A549 (cell line): ENCODE data around the gene ZDHHC1. TPM values are rescaled to one million over a fixed set of nuclear protein-coding genes. Genes with fewer than 3 reads are reported as not detected.

ENCODE experiments used
- ATAC-seq, 2 experiments: fragments of 200-7000 bp in 1 of 2; fragments of >200 bp in 1 of 2; cut with Nextera tagmentation in 1 of 2; cut with Tn5 transposase in 1 of 2; 3 replicates each; pipeline versions ENCODE4 v1.8.0 to v1.9.1; 2018 to 2020; ENCODE audit warnings: mild to moderate bottlenecking in 1 of 2, moderate library complexity in 1 of 2
- CTCF ChIA-PET: fragments of 300-600 bp; sonication (Branson Sonifier 250); formaldehyde crosslinking; extraction: SDS; loops from one replicate; lab custom pipeline; 2021; ENCODE audit warnings: antibody characterized with exemption, inconsistent platforms; lab: Yijun Ruan, JAX
- POLR2A ChIA-PET: fragments of 350-600 bp; formaldehyde crosslinking; extraction: SDS; loops from one replicate; lab custom pipeline; 2021; ENCODE audit warnings: antibody characterized with exemption, inconsistent platforms; lab: Yijun Ruan, JAX
- DNase-seq, 2 experiments: peaks; one replicate each; pipeline versions ENCODE4 v3.0.0 to v3.0.0-alpha.2; 2011 to 2016; ENCODE audit warnings: low read depth in 1 of 2, low spot score in 1 of 2
- FAIRE-seq: peaks from 2 replicates; lab custom pipeline; 2011; peaks lifted over from hg19 to GRCh38; lab: Jason Lieb, UNC
- H3K27ac ChIP-seq, 2 experiments: fragments of >200 bp; sonication (Bioruptor Twin); formaldehyde crosslinking; 3 replicates each; pipeline ENCODE4 v1.5.1; 2016 to 2017
- H3K4me1 ChIP-seq: fragments of >200 bp; sonication (Bioruptor Twin); formaldehyde crosslinking; 3 replicates; pipeline ENCODE4 v1.6.1; 2016
- H3K4me2 ChIP-seq: fragments of >200 bp; sonication (Bioruptor Twin); formaldehyde crosslinking; 3 replicates; pipeline ENCODE4 v1.6.1; 2016
- H3K4me3 ChIP-seq: fragments of >200 bp; sonication (Bioruptor Twin); formaldehyde crosslinking; 3 replicates; pipeline ENCODE4 v1.5.1; 2016
- H3K9me3 ChIP-seq: fragments of >200 bp; sonication (Bioruptor Twin); formaldehyde crosslinking; 3 replicates; pipeline ENCODE4 v1.6.1; 2016
- CHD2 ChIP-seq: fragments of 150-350 bp; IDR thresholded peaks from 2 replicates; pipeline ENCODE4 v1.6.1; 2014; ENCODE audit warnings: low read length; ENCODE audit not compliant: partially characterized antibody
- CHD4 ChIP-seq: fragments of 200-600 bp; sonication (generic); IDR thresholded peaks from 2 replicates; pipeline ENCODE4 v1.6.1; 2016; ENCODE audit warnings: antibody characterized with exemption, mild to moderate bottlenecking, borderline replicate concordance
- E2F6 ChIP-seq: IDR thresholded peaks from 2 replicates; pipeline ENCODE4 v1.6.1; 2012; ENCODE audit warnings: low read depth, borderline replicate concordance
- EHF ChIP-seq: fragments of 250-450 bp; sonication (Bioruptor Pico); IDR thresholded peaks from 2 replicates; pipeline ENCODE4 v1.5.0; 2020; ENCODE audit warnings: mild to moderate bottlenecking
- EHMT2 ChIP-seq: fragments of 200-600 bp; sonication (generic); IDR thresholded peaks from 2 replicates; pipeline ENCODE4 v1.6.1; 2016; ENCODE audit warnings: antibody characterized with exemption, low read depth, mild to moderate bottlenecking, moderate library complexity
- EP300 ChIP-seq, 2 experiments: fragments of >200 bp; sonication (Bioruptor Twin); formaldehyde crosslinking; IDR thresholded peaks; 2 replicates in 1 of 2; 3 replicates in 1 of 2; pipeline ENCODE4 v1.6.1; 2016 to 2017
- ESRRA ChIP-seq: fragments of 150-350 bp; IDR thresholded peaks from 2 replicates; pipeline ENCODE4 v1.6.1; 2014; ENCODE audit warnings: mild to moderate bottlenecking, low read length, borderline replicate concordance
- FOSB ChIP-seq: fragments of 250-450 bp; sonication (Bioruptor Pico); IDR thresholded peaks from 2 replicates; pipeline ENCODE4 v1.5.0; 2020; ENCODE audit warnings: mild to moderate bottlenecking, moderate library complexity
- FOXS1 ChIP-seq: fragments of 250-450 bp; sonication (Bioruptor Pico); IDR thresholded peaks from 2 replicates; pipeline ENCODE4 v1.5.0; 2020; ENCODE audit warnings: mild to moderate bottlenecking, moderate library complexity
- HMGXB4 ChIP-seq: fragments of 250-450 bp; sonication (Bioruptor Pico); IDR thresholded peaks from 2 replicates; pipeline ENCODE4 v1.5.0; 2021; ENCODE audit warnings: mild to moderate bottlenecking, moderate library complexity, borderline replicate concordance
- HOXA7 ChIP-seq: fragments of 250-450 bp; sonication (Bioruptor Pico); IDR thresholded peaks from 2 replicates; pipeline ENCODE4 v1.5.0; 2020; ENCODE audit warnings: mild to moderate bottlenecking, moderate library complexity
- HOXB13 ChIP-seq: fragments of 250-450 bp; sonication (Bioruptor Pico); IDR thresholded peaks from 2 replicates; pipeline ENCODE4 v1.5.0; 2020; ENCODE audit warnings: low read depth, mild to moderate bottlenecking, moderate library complexity
- HOXB5 ChIP-seq: fragments of 250-450 bp; sonication (Bioruptor Pico); IDR thresholded peaks from 2 replicates; pipeline ENCODE4 v1.5.0; 2020; ENCODE audit warnings: mild to moderate bottlenecking, moderate library complexity
- JUNB ChIP-seq: fragments of >200 bp; sonication (Bioruptor Twin); formaldehyde crosslinking; IDR thresholded peaks from 2 replicates; pipeline ENCODE4 v1.6.1; 2016
- KDM1A ChIP-seq: fragments of 200-600 bp; sonication (generic); IDR thresholded peaks from 2 replicates; pipeline ENCODE4 v1.6.1; 2016; ENCODE audit warnings: low read depth, mild to moderate bottlenecking
- MAFK ChIP-seq: fragments of 450-650 bp; IDR thresholded peaks from 2 replicates; pipeline ENCODE4 v1.6.1; 2014; ENCODE audit not compliant: partially characterized antibody
- MAZ ChIP-seq: fragments of 150-350 bp; IDR thresholded peaks from 2 replicates; pipeline ENCODE4 v1.6.1; 2014; ENCODE audit warnings: antibody characterized with exemption, low read depth, low read length, borderline replicate concordance
- MYC ChIP-seq: IDR thresholded peaks from 2 replicates; pipeline ENCODE4 v1.6.1; 2012; ENCODE audit warnings: mild to moderate bottlenecking, inconsistent platforms, low read length, improper control_type of control experiment, borderline replicate concordance
- NR3C1 ChIP-seq: fragments of >200 bp; sonication (Bioruptor Twin); formaldehyde crosslinking; IDR thresholded peaks from 3 replicates; pipeline ENCODE4 v1.6.1; 2017
- POLR2AphosphoS2 ChIP-seq: conservative IDR thresholded peaks from 2 replicates; pipeline ENCODE4 v1.6.1; 2012; ENCODE audit warnings: low read length, improper control_type of control experiment, inconsistent platforms
- RAD21 ChIP-seq, 2 experiments: fragments of >200 bp in 1 of 2; sonication (Bioruptor Twin) in 1 of 2; formaldehyde crosslinking in 1 of 2; IDR thresholded peaks in 1 of 2; conservative IDR thresholded peaks in 1 of 2; 2 replicates in 1 of 2; 3 replicates in 1 of 2; pipeline ENCODE4 v1.6.1; 2012 to 2018; ENCODE audit warnings: inconsistent platforms in 1 of 2
- REST ChIP-seq: fragments of 200-600 bp; sonication (generic); IDR thresholded peaks from 2 replicates; pipeline ENCODE4 v1.6.1; 2016; ENCODE audit warnings: antibody characterized with exemption, mild to moderate bottlenecking, moderate library complexity
- RFX5 ChIP-seq: fragments of 450-650 bp; IDR thresholded peaks from 2 replicates; pipeline ENCODE4 v1.7.1; 2014; ENCODE audit warnings: antibody characterized with exemption, mild to moderate bottlenecking, moderate library complexity
- RNF2 ChIP-seq: fragments of 200-600 bp; sonication (generic); IDR thresholded peaks from 2 replicates; pipeline ENCODE4 v1.6.1; 2016; ENCODE audit warnings: low read depth, mild to moderate bottlenecking, antibody characterized with exemption, moderate library complexity, borderline replicate concordance
- TP53 ChIP-seq: fragments of 250-450 bp; sonication (Bioruptor Pico); IDR thresholded peaks from 2 replicates; pipeline ENCODE4 v1.5.0; 2021; ENCODE audit warnings: mild to moderate bottlenecking, moderate library complexity
- ZSCAN20 ChIP-seq: fragments of 250-450 bp; sonication (Bioruptor Pico); IDR thresholded peaks from 2 replicates; pipeline ENCODE4 v1.8.0; 2022; ENCODE audit warnings: mild to moderate bottlenecking, moderate library complexity
- WGBS: methylation state at CpG from one replicate; pipeline ENCODE4 v1.1.6; 2017; ENCODE audit errors: missing lambda C conversion rate; 5-methylcytosine and 5-hydroxymethylcytosine counted together
- polyA plus RNA-seq, 4 experiments: library from polyadenylated mRNA; depleted of rRNA in 3 of 4; stranded (reverse); fragments of >200 nt; fragmentation: RNase III in 1 of 4; extraction: RNeasy Plus Mini Kit Qiagen cat#74134 plus additional on column Dnase treatment in 1 of 4; gene quantifications; 2 replicates in 3 of 4; 3 replicates in 1 of 4; pipeline ENCODE4 v1.2.3, GENCODE V29; 2011 to 2017

ZDHHC1 gene
- polyA plus RNA-seq, 2 of the 4 experiments (the other 2 are of a cell fraction) = 3.5 to 5.9 TPM

GRCh38 chr16:67463059-67463458 is 46.8 kb upstream of the ZDHHC1 start:
- ATAC-seq = no peak

GRCh38 chr16:67462279-67462655 is 46.0 kb upstream of the ZDHHC1 start:
- Histone ChIP-seq H3K4me1 (peaks cover 17% of the 10 kb centered on the region; the same call in 2 of the 3 replicates), H3K9me3 (no peaks in the 10 kb centered on the region), H3K4me2 (no peak overlapping the region), H3K27ac (no peak overlapping the region), H3K4me3 (no peak overlapping the region)
- WGBS = 64% methylated on average over 5 of the region's 5 CpGs
- FAIRE-seq = no peak
- no peak for TF ChIP-seq MAFK
- no peak for TF ChIP-seq KDM1A
- TF ChIP-seq HOXB13 (CRISPR knock-in tag) = no peak
- no peak for TF ChIP-seq RFX5
- TF ChIP-seq E2F6 = no peak
- no peak for TF ChIP-seq NR3C1
- no peak for TF ChIP-seq MYC
- no peak for TF ChIP-seq EP300 (IDR thresholded peaks at IDR 0.05)
- no peak for TF ChIP-seq HOXA7 (CRISPR knock-in tag)
- no peak for TF ChIP-seq CHD2
- DNase-seq = no peak
- POLR2A ChIA-PET = no interaction called here
- CTCF ChIA-PET = interaction anchor here (0.6 to 13.1 kb wide), 12 partner anchors 10 to 59 kb away, joined by 3 to 176 read pairs (median 4); partner anchors contain the start of gene ATP6V0D1
- no peak for ATAC-seq

More at GRCh38 chr16:67463059-67463458, 46.8 kb upstream of the ZDHHC1 start:
- no peak for FAIRE-seq
- ChIA-PET CTCF (interaction anchor here (1.4 to 13.1 kb wide), 6 partner anchors 12 to 137 kb away, joined by 4 to 176 read pairs (median 22); partner anchors contain the start of genes KCTD19 and LRRC36), POLR2A (no interaction called here)
- 87% methylated on average over 5 of the region's 5 CpGs for WGBS
- Histone ChIP-seq H3K9me3 (no peaks in the 10 kb centered on the region), H3K4me3 (no peak overlapping the region)
- TF ChIP-seq ZSCAN20 (CRISPR knock-in tag) = no peak
- TF ChIP-seq MAFK = peak; percentile 64
- TF ChIP-seq POLR2AphosphoS2 = no peak
- no peak for TF ChIP-seq FOSB
- no peak for TF ChIP-seq FOXS1
- no peak for TF ChIP-seq HOXB13 (CRISPR knock-in tag)
- TF ChIP-seq, all 56 proteins: peak for 1
- peaks cover 17% of the 10 kb centered on the region; the same call in 2 of the 3 replicates for H3K4me1 ChIP-seq
- H3K27ac ChIP-seq = no peak overlapping the region; a peak in 1 of 6 replicates
- no peak overlapping the region for H3K4me2 ChIP-seq
- no peak for DNase-seq

- ATAC-seq = no peak
- CTCF ChIA-PET = interaction anchor here (0.7 to 13.1 kb wide), 10 partner anchors 9 to 60 kb away, joined by 3 to 176 read pairs (median 4); no protein-coding TSS in a partner anchor
- no peaks in the 10 kb centered on the region for H3K9me3 ChIP-seq
- TF ChIP-seq JUNB = no peak
- TF ChIP-seq MAFK = no peak
- no peak for TF ChIP-seq POLR2AphosphoS2
- no peak for TF ChIP-seq HMGXB4 (CRISPR knock-in tag)
- no peak for TF ChIP-seq CHD4
- TF ChIP-seq EHMT2 = no peak
- TF ChIP-seq MAZ = no peak
- TF ChIP-seq TP53 (CRISPR knock-in tag) = no peak
- TF ChIP-seq RFX5 = no peak
- TF ChIP-seq RAD21 (conservative IDR thresholded peaks at IDR 0.05 in 1 of 2, IDR thresholded peaks at IDR 0.05 in 1 of 2) = no peak
- TF ChIP-seq REST = no peak
- no peak for TF ChIP-seq RNF2
- TF ChIP-seq ESRRA = no peak
- TF ChIP-seq HOXB5 = no peak
- TF ChIP-seq EHF = no peak
- POLR2A ChIA-PET = no interaction called here
- peaks cover 17% of the 10 kb centered on the region; the same call in 2 of the 3 replicates for H3K4me1 ChIP-seq
- no peak overlapping the region for H3K4me3 ChIP-seq
- H3K27ac ChIP-seq = no peak overlapping the region; a peak in 1 of 6 replicates
- DNase-seq = no peak
- WGBS = 81% methylated on average over 8 of the region's 8 CpGs
- no peak for FAIRE-seq
- no peak overlapping the region for H3K4me2 ChIP-seq
Observed at GRCh38 chr16:67461600-67462278, 45.5 kb upstream of the ZDHHC1 start.
